SIG-M5 (cell line): ENCODE measurements around the gene ACTRT1.

Experiments
- DNase-seq: peaks from one replicate; lab custom pipeline; 2025; lab: John Stamatoyannopoulos, UW

ACTRT1 gene

DNA sequence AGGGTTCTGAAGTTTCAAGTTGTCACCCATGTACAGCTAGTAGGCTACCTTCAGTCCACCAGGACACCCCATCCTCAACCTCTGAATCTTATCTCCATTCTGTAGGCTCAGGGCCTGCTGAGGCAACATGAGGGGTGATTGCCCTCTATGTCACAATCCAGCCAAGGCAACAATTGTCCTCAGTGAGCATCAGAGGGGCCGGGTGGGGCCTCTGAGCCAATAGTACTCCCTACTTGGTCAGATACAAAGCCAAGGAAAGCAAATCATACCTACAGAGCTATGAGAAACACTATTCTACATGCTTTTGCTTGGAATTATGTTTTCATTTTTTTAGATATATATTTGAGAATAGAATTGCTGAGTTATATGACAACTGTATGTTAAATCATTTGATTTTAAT, at the start of gene ACTRT1:
Gene ACTRT1 (minus strand): TSS at position 101 of the 400 bp plus-strand sequence. CDS start 197 bp downstream, outside the sequence.
- no peak for DNase-seq

DNA sequence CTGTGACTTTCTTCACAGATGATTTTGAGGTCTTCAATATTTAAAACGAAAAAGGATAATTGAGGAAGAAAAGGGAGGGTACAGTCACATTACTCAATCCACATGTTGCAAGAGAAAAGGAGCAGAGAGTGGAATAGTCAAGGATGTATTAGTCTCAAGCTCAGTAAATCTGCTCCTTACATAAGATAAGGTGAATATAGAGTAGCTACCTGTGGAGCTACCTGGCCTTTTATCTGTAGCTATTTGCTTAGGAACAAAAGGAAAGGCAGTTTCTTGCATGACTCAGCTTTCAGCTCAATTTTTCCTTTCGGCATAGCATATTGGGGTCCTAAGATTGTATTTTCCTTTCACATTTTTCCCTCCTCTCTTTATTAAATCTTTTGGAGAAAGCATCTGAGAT, 26.3 kb upstream of the ACTRT1 start:
- DNase-seq: no peak

DNA sequence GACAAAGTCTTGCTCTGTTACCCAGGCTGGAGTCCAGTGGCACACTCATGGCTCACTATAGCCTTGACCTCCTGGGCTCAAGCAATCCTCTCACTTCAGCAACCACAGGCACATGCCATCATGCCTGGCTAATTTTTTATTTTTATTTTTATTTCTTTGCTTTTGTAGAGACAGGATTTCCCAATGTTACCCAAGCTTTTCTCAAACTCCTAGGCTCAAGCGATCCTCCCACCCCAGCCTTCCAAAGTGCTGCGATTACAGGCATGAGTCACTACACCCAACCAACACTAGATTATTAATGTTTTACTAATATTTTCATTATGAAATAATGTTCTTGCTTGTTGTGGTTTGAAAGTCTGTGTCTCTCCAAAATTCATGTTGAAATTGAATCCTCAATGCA, 5.2 kb upstream of the ACTRT1 start:
- DNase-seq: no peak

DNA sequence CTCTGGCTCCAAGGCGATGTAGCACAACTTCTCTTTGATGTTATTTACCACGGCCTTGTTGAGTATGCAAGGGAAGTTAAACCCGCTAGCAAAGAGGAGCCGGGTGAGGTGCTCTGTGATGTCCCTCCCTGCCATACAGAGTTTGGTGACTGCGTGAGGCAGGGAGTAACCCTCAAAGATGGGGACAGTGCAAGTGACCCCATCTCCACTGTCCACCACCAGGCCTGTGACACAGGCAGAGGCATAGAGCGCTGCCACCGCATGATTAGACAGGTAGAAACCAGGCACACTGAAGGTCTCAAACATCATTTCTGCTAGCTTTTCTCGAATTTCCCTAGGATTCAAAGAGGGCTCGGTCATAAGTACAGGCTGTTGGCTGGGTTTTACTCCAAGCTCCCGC, 677 bp downstream of the ACTRT1 start:
- DNase-seq: no peak

DNA sequence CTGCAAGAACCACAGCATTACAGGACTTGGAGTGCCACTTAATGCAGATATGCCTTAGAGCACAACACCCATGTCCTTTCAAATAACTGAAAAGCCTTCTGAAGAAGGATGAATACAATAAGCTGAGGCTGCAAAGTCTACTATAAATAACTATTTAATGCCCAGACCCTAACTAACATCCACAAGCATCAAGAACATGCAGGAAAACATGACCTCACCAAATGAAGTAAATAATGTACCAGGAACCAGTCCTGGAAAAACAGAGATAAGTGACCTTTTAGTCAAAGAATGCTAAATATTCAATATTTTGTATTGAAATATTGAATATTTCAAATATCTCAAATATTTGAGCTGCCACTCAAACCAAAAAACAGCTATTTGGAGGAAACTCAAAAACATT, 16.9 kb downstream of the ACTRT1 start:
- no peak for DNase-seq

DNA sequence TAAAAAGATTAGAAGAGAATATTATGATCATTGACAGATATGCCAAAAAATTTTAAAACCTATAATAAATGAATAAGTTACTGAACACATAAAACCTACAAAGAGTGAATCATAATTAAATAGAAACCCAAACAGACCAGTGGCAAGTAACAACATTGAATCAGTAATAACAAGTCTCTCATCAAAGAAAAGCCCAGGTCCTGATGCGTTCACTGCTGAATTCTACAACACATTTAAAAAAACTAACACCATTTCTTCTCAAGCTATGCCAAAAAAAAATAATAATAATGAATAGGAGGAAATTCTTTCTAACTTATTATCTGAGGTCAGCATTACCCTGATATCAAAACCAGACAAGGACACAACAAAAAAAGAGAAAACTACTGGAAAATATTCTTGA, 30.6 kb downstream of the ACTRT1 start:
- DNase-seq: no peak

DNA sequence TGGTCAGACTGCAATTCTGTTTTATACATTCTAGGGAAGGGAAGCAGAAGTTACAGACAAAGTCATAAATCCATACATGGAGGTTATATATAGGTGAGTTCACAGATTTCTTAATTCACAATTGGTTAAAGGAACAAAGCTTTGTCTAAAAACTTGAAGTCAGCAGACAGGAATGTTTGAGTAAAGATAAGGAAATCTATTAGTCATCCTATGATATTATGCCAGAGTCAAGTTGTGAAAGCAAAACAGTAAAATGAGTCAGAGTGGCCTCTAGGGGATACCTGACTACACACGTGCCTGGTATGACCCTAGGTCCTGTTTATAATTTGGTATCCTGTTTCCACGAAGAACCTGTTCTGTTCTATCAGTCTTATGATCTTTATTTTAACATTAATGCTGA, 31.5 kb downstream of the ACTRT1 start:
- no peak for DNase-seq

DNA sequence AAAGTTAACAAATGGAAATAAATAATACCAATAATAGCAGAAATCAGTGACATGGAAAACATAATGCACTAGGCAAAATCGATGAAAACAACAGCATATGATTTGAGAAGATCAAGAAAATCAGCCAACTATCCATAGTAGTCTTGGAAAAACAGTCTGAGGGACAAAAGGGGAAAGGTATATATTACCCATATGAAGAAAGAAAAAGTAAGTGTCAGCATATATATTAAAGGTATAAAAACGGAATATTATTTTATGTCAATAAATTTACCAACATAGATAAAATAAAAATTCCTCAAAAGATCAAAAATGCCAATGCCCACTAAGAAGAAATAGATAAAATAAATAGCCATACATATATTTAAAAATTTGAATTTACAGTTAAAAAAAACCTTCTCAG, 33.0 kb downstream of the ACTRT1 start:
- DNase-seq: no peak

DNA sequence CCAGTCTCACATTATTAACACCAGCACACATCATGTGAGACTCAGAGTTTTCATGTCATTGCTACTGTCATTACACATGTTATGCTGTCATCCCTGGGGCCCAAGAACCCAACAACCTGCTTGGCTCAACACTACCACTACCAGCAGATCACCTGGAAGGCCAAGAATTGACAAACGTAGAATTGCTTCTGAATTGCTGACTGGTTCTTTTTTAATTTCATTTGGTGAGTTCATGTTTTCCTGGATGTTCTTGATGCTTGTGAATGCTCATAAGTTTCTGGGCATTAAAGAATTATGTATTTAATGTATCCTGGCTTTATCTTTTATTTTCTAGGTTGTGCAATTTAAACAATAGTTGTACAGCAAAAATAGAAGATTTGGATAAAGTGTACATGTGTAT, 40.2 kb downstream of the ACTRT1 start:
- no peak for DNase-seq

DNA sequence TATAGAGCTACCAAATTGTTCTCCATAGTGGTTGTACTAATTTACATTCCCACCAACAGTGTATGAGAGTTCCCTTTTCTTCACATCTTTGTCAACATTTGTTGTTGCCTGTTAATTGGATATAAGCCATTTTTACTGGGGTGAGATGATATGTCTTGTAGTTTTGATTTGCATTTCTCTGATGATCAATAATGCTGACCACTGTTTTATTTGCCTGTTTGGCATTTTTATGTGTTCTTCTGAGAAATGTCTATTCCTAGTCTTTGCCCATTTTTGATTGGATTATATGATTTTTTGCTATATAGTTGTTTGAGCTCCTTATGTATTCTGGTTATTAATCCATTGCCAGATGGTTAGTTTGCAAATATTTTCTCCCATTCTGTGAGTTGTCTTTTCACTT, 44.3 kb downstream of the ACTRT1 start:
- no peak for DNase-seq
